GM18519 (cell line): Measurements from ENCODE around the gene SH2D5.

Experiments
- ATAC-seq: cut with Tn5 transposase; IDR thresholded peaks from one replicate; pipeline ENCODE4 v1.9.1; 2021; ENCODE audit warnings: mild to moderate bottlenecking, moderate library complexity; ENCODE audit not compliant: unreplicated experiment, low FRiP score

SH2D5 gene

GRCh38 chr1:20717452-20718342 lies 14.8 kb downstream of the SH2D5 start, which contains the start of gene KIF17:
Gene KIF17 (minus strand): TSS chr1:20718007. CDS start chr1:20717706, 301 bp downstream.
- ATAC-seq: no peak

- no peak for ATAC-seq
Measured at GRCh38 chr1:20716232-20716631, 16.3 kb downstream of the SH2D5 start.

- ATAC-seq: no peak
Measured at GRCh38 chr1:20715406-20715805, 17.1 kb downstream of the SH2D5 start.

GRCh38 chr1:20713440-20713839 lies 19.1 kb downstream of the SH2D5 start:
- no peak for ATAC-seq

- no peak for ATAC-seq
Measured at GRCh38 chr1:20712215-20712577, 20.3 kb downstream of the SH2D5 start.

GRCh38 chr1:20711285-20712214 lies 21.0 kb downstream of the SH2D5 start:
- ATAC-seq: no peak

GRCh38 chr1:20710469-20711284 lies 21.8 kb downstream of the SH2D5 start:
- no peak for ATAC-seq

- ATAC-seq: no peak
Measured at GRCh38 chr1:20709868-20710267, 22.6 kb downstream of the SH2D5 start.

- ATAC-seq: no peak
Measured at GRCh38 chr1:20708891-20709290, 23.6 kb downstream of the SH2D5 start.

- ATAC-seq: no peak
Measured at GRCh38 chr1:20708057-20708456, 24.4 kb downstream of the SH2D5 start.

- ATAC-seq: no peak
Measured at GRCh38 chr1:20706841-20707240, 25.7 kb downstream of the SH2D5 start.

- ATAC-seq: no peak
Measured at GRCh38 chr1:20705203-20705755, 27.2 kb downstream of the SH2D5 start.

GRCh38 chr1:20704390-20705202 lies 27.9 kb downstream of the SH2D5 start:
- ATAC-seq: no peak

- ATAC-seq: no peak
Measured at GRCh38 chr1:20703124-20703756, 29.3 kb downstream of the SH2D5 start.

GRCh38 chr1:20702416-20702815 lies 30.1 kb downstream of the SH2D5 start:
- ATAC-seq: no peak

- ATAC-seq: no peak
Measured at GRCh38 chr1:20701847-20702246, 30.7 kb downstream of the SH2D5 start.

GRCh38 chr1:20701446-20701845 lies 31.1 kb downstream of the SH2D5 start:
- ATAC-seq: no peak

- no peak for ATAC-seq
Measured at GRCh38 chr1:20700636-20701215, 31.8 kb downstream of the SH2D5 start.
